Body of pancreas (tissue), 4 donors: Measurements from ENCODE around the gene ANKS1B.

Source experiments
- CTCF ChIP-seq, 7 experiments: fragments of 450-650 bp in 4 of 7; fragments of 200-600 bp in 3 of 7; sonication (generic) in 3 of 7; IDR thresholded peaks; one replicate each; pipeline ENCODE4 v1.5.1; 2016 to 2019; ENCODE audit warnings: antibody characterized with exemption in 7 of 7
- POLR2A ChIP-seq, 3 donors: fragments of 450-650 bp; IDR thresholded peaks; one replicate each; pipeline ENCODE4 v1.6.1; 2016; ENCODE audit warnings: antibody characterized with exemption in 3 of 3, mild to moderate bottlenecking in 2 of 3

GRCh38 chr12:99600388-99600787 is 384.3 kb downstream of the ANKS1B start:
- TF ChIP-seq CTCF (IDR thresholded peaks at IDR 0.05) (no peak), POLR2A (IDR thresholded peaks at IDR 0.05) (no peak)
